A673 (cell line): ENCODE results near the gene SYT8. TPM values are rescaled to one million over a fixed set of nuclear protein-coding genes. Genes with fewer than 3 reads are reported as not detected.

ENCODE experiments used
- BruUV-seq: library from RNA; stranded (reverse); fragments of 400-500 nt; replicated peaks from 2 replicates; lab custom pipeline; 2021; lab: Mats Ljungman, UMichigan
- CTCF ChIA-PET: fragments of 300-600 bp; sonication (Branson Sonifier 250); formaldehyde crosslinking; loops from one replicate; lab custom pipeline; 2022; ENCODE audit warnings: antibody characterized with exemption; lab: Charles Lee
- POLR2A ChIA-PET: fragments of 300-600 bp; sonication (Branson Sonifier 250); formaldehyde crosslinking; loops from one replicate; lab custom pipeline; 2022; ENCODE audit warnings: antibody characterized with exemption; ENCODE audit not compliant: low non-redundant PET; lab: Charles Lee
- DNase-seq: peaks from one replicate; pipeline ENCODE4 v3.0.0-alpha.2; 2015; ENCODE audit warnings: low spot score
- H3K27ac ChIP-seq: fragments of 200-600 bp; sonication (generic); 2 replicates; pipeline ENCODE4 v1.5.1; 2016; ENCODE audit warnings: mixed run types, low read depth, mild to moderate bottlenecking, mixed read lengths, antibody characterized with exemption, low read length; ENCODE audit not compliant: poor library complexity, severe bottlenecking
- H3K27me3 ChIP-seq: fragments of 200-600 bp; sonication (generic); replicated peaks from 2 replicates; pipeline ENCODE4 v1.6.1; 2017; ENCODE audit warnings: mixed run types, low read depth, mild to moderate bottlenecking, mixed read lengths, antibody characterized with exemption, low read length; ENCODE audit not compliant: insufficient read depth, poor library complexity
- H3K36me3 ChIP-seq: fragments of 200-600 bp; sonication (generic); 2 replicates; pipeline ENCODE4 v1.6.1; 2016; ENCODE audit warnings: mixed run types, mild to moderate bottlenecking, mixed read lengths, antibody characterized with exemption, low read length; ENCODE audit not compliant: insufficient read depth, poor library complexity, severe bottlenecking
- H3K4me1 ChIP-seq: fragments of 200-600 bp; sonication (generic); 2 replicates; pipeline ENCODE4 v1.6.1; 2017; ENCODE audit warnings: mixed run types, mild to moderate bottlenecking, mixed read lengths, antibody characterized with exemption, low read length; ENCODE audit not compliant: insufficient read depth, poor library complexity, severe bottlenecking
- H3K4me3 ChIP-seq: fragments of 200-600 bp; sonication (generic); 2 replicates; pipeline ENCODE4 v1.5.1; 2016; ENCODE audit warnings: low read depth, mixed run types, mild to moderate bottlenecking, mixed read lengths, low read length; ENCODE audit not compliant: poor library complexity, severe bottlenecking
- H3K9me3 ChIP-seq: fragments of 200-600 bp; sonication (generic); 2 replicates; pipeline ENCODE4 v1.6.1; 2016; ENCODE audit warnings: mixed run types, low read depth, mild to moderate bottlenecking, mixed read lengths, antibody characterized with exemption, low read length; ENCODE audit not compliant: poor library complexity, severe bottlenecking
- CTCF ChIP-seq: fragments of 300-800, 200-600 bp; sonication (generic); conservative IDR thresholded peaks from 2 replicates; pipeline ENCODE4 v1.5.1; 2017; ENCODE audit warnings: low read depth, mild to moderate bottlenecking, antibody characterized with exemption, low read length, moderate library complexity, mixed read lengths
- EZH2 ChIP-seq: fragments of 200-600 bp; sonication (generic); IDR thresholded peaks from 2 replicates; pipeline ENCODE4 v1.6.1; 2017; ENCODE audit warnings: borderline replicate concordance, low read depth, mild to moderate bottlenecking, mixed read lengths, antibody characterized with exemption, low read length; ENCODE audit not compliant: poor library complexity, severe bottlenecking
- intact Hi-C: fragments of 100-400 bp; cut with micrococcal nuclease; formaldehyde crosslinking; loops from one replicate; pipeline ENCODE4 v1.10.0; 2022; ENCODE audit not compliant: unreplicated experiment
- total RNA-seq: library from RNA; stranded (reverse); gene quantifications from 2 replicates; pipeline ENCODE4 v1.2.3, GENCODE V29; 2021

Gene SYT8
- total RNA-seq, 1 experiment from 2014 or later: not detected

GRCh38 chr11:1843796-1844195 is 9.0 kb downstream of the SYT8 start:
- Histone ChIP-seq H3K36me3 (no peaks in the 10 kb centered on the region), H3K9me3 (no peaks in the 10 kb centered on the region), H3K4me3 (no peak overlapping the region), H3K27me3 (peaks cover 9% of the 10 kb centered on the region), H3K4me1 (no peaks in the 10 kb centered on the region), H3K27ac (no peak overlapping the region)
- POLR2A ChIA-PET: no interaction called here
- no peak for TF ChIP-seq EZH2
- TF ChIP-seq CTCF: no peak
- no TSS peak for BruUV-seq
- no peak for DNase-seq
- CTCF ChIA-PET: no interaction called here
- intact Hi-C loops: no loop called here

- no TSS peak for BruUV-seq
- DNase-seq: no peak
- Histone ChIP-seq H3K9me3 (no peaks in the 10 kb centered on the region), H3K4me3 (no peak overlapping the region), H3K27ac (no peak overlapping the region), H3K36me3 (no peaks in the 10 kb centered on the region), H3K27me3 (peaks cover 9% of the 10 kb centered on the region), H3K4me1 (no peaks in the 10 kb centered on the region)
- CTCF ChIA-PET: no interaction called here
- TF ChIP-seq CTCF: no peak
- no peak for TF ChIP-seq EZH2
- intact Hi-C loops: no loop called here
- POLR2A ChIA-PET: no interaction called here
Observed at GRCh38 chr11:1844221-1845094, 9.7 kb downstream of the SYT8 start.

- POLR2A ChIA-PET: no interaction called here
- CTCF ChIA-PET: no interaction called here
- no peak for DNase-seq
- H3K36me3 ChIP-seq: no peaks in the 10 kb centered on the region
- H3K27ac ChIP-seq: no peak overlapping the region
- intact Hi-C loops: no loop called here
- no peak for TF ChIP-seq EZH2
- TF ChIP-seq CTCF: no peak
- no peak overlapping the region for H3K4me3 ChIP-seq
- BruUV-seq: no TSS peak
- no peaks in the 10 kb centered on the region for H3K9me3 ChIP-seq
- no peaks in the 10 kb centered on the region for H3K4me1 ChIP-seq
- peaks cover 9% of the 10 kb centered on the region for H3K27me3 ChIP-seq
Observed at GRCh38 chr11:1845095-1845429, 10.3 kb downstream of the SYT8 start.
